ENCODE data around the gene NAB1.
"Not testable (repeated sequence)": the region's sequence is repeated elsewhere in the genome, so short reads cannot be mapped to it uniquely, and the experiment has no call there.

NAB1 gene

GRCh38 chr2:190674966-190675650, 26.2 kb downstream of the NAB1 start:
- DNase-seq, result no peak

DNA sequence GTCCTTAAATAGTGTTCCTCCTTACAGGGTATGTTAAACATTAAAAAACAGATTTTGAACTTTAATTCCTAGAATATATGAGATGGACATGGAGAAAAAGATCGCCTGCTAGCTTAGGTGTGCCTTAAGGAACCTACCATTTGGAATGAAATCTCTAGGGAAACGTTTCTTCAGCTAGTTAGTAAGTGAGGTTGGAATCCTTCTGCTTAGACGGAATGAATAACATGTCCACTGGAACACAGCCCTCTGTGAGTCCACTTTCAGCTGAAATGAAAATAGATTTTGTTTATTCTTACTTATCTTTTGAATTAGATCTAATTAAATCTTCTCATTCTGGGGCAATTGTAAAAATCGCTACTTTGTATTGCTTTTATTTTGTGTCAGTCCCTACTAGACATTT, 28.4 kb downstream of the NAB1 start:
- DNase-seq, result no peak

GRCh38 chr2:190678444-190679162, 29.7 kb downstream of the NAB1 start:
- DNase-seq, result no peak

DNA sequence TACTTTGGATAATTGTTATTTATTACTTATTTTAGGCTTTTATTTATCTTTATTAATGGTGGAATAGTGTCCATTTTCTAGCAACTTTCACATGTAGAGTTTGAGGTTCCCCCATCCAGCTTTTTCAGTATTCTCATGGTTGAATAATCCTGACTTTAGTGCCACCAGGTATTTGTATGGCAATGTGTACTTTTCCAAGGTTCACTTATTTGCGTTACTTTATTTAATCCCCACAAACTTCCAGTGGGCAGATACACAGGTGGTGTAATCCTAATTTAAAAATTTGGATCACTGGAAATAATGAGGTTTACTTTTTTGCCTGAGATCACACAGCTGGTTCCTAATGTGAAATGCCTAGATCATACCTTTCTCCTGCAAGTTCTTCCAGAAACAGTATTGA, 30.5 kb downstream of the NAB1 start:
- no peak for DNase-seq

DNA sequence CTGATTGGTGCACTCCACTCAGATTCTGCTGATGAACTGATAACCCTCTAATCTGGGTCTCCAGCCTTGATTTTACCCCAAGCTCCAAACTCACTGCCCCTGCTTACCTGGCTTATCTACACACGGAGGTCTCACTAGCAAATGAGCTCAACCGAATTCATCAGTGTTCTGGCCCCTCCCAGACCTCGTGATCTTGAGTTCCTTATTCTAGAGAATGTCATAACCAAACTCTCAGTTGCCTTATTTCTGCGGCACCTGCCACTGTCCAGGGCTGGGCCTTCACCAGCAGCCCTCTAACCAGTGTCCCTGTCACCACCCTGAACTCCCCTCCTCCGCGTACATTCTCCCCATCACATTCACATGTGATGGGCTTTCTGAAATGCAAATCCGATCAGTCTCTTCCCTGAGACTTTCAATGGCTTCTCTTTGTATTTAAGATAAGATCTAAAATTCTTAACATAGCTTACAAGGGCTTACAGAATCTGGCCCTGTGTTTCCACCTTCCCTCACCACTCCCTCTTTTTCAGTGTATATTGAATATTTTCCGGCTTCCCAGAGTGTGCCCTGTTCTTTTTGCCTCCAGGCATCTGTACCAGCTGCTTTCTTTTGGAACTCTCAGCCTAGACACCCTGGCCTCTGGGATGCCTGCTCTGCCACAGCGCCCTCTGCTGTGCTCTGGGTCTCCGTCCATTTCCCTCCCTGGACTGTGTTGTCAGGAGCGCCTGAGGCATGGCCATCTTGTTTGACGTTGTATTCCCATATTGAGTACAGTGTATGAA, 31.1 kb downstream of the NAB1 start:
- peak; percentile 17 for DNase-seq

- DNase-seq, result no peak
These were observed 33.3 kb downstream of the NAB1 start for GRCh38 chr2:190682168-190682567.

DNA sequence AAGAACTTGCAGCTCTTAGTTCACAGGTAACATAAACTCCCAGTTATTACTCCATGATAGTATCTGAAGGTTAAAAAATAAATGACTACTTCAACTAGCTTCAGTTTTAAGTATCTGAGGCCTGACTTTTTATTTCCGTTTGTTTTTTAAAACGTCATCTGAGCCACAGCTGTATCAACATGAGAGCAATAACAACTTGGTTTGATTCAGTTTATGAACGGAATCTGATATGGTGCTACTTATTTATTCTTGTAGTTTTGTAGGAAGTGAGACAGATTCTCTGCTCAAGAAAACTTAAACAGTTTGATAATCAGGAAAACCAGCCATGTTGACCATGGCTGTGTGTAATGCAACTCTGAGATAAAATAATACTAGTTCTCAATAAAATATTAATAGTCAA, 34.9 kb downstream of the NAB1 start:
- no peak for DNase-seq

GRCh38 chr2:190684931-190685330, 36.0 kb downstream of the NAB1 start:
- DNase-seq, result no peak

GRCh38 chr2:190685333-190685732, 36.5 kb downstream of the NAB1 start:
- DNase-seq, result no peak

DNA sequence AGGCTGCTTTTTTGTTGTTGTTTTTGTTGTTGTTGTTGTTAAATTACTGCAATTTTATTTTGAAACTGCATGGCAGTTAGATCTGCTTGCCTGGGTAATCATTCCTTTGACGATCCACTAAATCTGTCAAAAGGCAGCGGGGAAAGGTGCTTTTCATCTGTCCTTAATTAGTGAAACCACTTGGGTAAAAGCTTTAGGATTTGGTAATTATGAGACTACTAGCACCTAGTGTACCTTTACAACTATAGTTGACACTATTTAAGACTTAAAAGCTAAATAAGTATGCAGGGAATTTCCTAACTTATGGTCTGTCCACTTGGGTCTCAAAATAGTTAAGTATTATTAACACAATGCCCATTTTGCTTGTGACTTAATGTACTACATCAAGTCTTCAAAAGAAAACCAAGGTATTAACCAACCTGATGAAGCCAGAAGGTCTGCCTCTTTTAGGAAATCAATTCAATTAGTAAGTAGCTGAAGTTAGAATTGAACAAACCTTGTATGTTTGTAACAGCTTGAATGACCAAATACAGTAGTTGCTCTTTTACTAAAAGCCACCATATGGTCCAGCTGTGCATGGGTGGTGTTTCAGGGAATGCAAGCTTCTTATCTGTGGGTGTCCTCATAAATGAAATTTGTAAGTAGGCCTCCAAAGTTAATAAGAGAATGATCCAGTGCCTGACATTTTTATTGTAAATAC, 44.8 kb downstream of the NAB1 start:
- no peak for DNase-seq

DNA sequence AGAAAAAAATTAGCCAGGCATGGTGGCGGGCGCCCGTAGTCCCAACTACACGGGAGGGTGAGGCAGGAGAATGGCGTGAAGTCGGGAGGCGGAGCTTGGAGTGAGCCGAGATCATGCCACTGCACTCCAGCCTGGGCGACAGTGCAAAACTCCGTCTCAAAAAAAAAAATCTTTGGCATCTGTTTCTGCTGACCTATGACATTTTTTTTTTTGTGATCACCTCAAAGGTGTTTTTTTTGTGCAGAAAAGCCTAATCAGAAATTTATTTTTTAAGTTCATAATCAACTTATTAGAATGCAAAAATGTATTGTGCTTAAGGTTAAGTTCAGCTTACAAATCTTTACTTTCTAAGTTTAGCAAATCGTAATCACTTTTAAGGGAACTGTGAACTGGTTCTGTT, 45.6 kb downstream of the NAB1 start:
- no peak for DNase-seq

- no peak for DNase-seq
These were observed 46.9 kb downstream of the NAB1 start for GRCh38 chr2:190695739-190696138.

DNA sequence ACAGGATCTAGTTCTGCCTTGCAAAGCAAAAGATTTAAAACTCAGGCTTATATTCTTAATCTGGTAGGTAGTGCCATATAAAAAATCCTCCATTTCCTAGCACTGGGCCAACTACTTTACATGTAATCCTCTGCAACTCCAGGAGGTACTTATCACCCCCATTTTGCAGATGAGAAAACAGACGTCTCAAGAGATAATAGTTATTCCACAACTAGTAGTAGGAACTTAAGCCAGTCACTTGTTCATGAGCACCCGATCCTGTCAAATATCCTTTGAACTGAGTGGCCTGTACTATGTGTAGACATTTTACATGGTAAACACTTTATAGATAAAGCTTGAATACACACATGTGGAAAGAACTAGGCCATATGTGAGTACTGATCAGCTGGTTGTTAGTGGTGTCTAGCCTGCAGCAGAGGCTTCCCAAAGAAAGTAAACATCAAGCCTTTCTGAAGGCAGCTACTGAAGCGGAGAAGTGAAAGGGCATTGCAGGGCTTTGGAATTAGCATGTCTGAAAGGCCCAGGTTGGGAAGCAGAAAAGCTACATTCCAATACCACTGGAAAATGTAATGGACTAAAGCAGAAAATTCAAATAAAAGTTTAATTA, 48.0 kb downstream of the NAB1 start:
- no peak for DNase-seq

GRCh38 chr2:190697421-190697820, 48.5 kb downstream of the NAB1 start:
- no peak for DNase-seq

GRCh38 chr2:190698895-190699294, 50.0 kb downstream of the NAB1 start:
- DNase-seq, result no peak

DNA sequence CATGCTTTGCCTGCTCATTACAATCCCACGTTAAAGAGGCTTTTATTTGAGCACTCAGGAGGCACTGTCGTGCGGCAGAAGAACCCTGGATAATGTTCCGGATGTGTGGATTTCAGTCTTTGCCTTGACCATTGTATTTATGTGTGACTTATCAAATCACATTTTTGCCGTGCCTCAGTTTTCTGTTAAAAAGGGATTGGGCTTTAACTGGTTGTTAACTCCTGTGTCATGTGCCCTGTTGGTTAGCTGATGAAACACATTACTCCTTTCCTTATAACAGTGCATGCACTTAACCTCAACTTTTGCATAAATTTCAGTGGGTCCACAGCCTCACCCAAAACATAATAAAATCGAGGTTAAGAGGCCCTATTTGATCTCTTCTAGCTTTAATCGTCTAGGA, 52.7 kb downstream of the NAB1 start:
- no peak for DNase-seq

- no peak for DNase-seq
These were observed 56.4 kb downstream of the NAB1 start for GRCh38 chr2:190705280-190705679.

DNA sequence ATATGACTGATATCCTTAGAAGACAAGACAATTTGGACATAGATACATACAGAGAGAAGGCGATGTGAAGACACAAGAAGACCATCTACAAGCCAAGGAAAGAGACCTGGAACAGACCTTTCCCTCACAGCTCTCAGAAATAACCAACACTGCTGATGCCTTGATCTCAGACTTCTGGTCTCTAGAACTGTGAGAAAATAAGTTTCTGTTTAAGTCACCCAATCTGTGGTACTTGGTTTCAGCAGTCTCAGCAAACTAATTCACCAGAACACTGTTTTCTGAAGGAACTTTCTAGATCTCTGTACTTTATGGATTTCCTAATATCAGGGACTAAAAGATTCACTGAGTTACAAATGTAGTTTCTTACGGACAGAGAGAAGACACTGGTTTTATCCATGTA, 58.8 kb downstream of the NAB1 start:
- DNase-seq, result no peak

- DNase-seq, result not testable (repeated sequence)
These were observed 59.8 kb downstream of the NAB1 start for GRCh38 chr2:190708650-190709049.

- DNase-seq, result no peak
These were observed 62.2 kb downstream of the NAB1 start for GRCh38 chr2:190711069-190711468.

- no peak for DNase-seq
These were observed 64.6 kb downstream of the NAB1 start for GRCh38 chr2:190713471-190713870.

GRCh38 chr2:190714958-190715357, 66.1 kb downstream of the NAB1 start:
- DNase-seq, result no peak
